SK-N-MC (cell line): ENCODE data around the gene SLCO2B1.

Source experiments
- EZH2 ChIP-seq: fragments of 200-600 bp; sonication (generic); IDR thresholded peaks from one replicate; pipeline ENCODE4 v1.6.1; 2017; ENCODE audit warnings: antibody characterized with exemption
- FOXP2 ChIP-seq: optimal IDR thresholded peaks from 2 replicates; pipeline ENCODE3; 2011; ENCODE audit warnings: mild to moderate bottlenecking, moderate library complexity; ENCODE audit not compliant: insufficient read depth; ENCODE audit errors: extremely low read length, control extremely low read depth
- POLR2AphosphoS5 ChIP-seq: IDR thresholded peaks from 2 replicates; pipeline ENCODE4 v1.6.1; 2012; ENCODE audit warnings: mild to moderate bottlenecking, low read depth, low read length, borderline replicate concordance

GRCh38 chr11:75249704-75250103 is 98.8 kb downstream of the SLCO2B1 start:
- TF ChIP-seq EZH2: no peak
- TF ChIP-seq POLR2AphosphoS5: no peak
- no peak for TF ChIP-seq FOXP2
